ENCODE data around the gene PAPPA2.
"Not testable (repeated sequence)": the region's sequence is repeated elsewhere in the genome, so short reads cannot be mapped to it uniquely, and the experiment has no call there.

Gene PAPPA2

GRCh38 chr1:176604461-176604860, 141.5 kb downstream of the PAPPA2 start:
- no peak for DNase-seq (ENCODE audit: low read depth)

GRCh38 chr1:176605176-176605575, 142.2 kb downstream of the PAPPA2 start:
- DNase-seq (ENCODE audit: low read depth), result no peak

GRCh38 chr1:176609556-176610408, 146.8 kb downstream of the PAPPA2 start:
- no peak for DNase-seq (ENCODE audit: low read depth)

GRCh38 chr1:176612791-176613190, 149.8 kb downstream of the PAPPA2 start:
- no peak for DNase-seq (ENCODE audit: low read depth)

GRCh38 chr1:176617881-176618280, 154.9 kb downstream of the PAPPA2 start:
- no peak for DNase-seq (ENCODE audit: low read depth)

- DNase-seq (ENCODE audit: low read depth), result no peak
Measured at GRCh38 chr1:176619261-176619660, 156.3 kb downstream of the PAPPA2 start.

- no peak for DNase-seq (ENCODE audit: low read depth)
Measured at GRCh38 chr1:176625365-176625764, 162.4 kb downstream of the PAPPA2 start.

- no peak for DNase-seq (ENCODE audit: low read depth)
Measured at GRCh38 chr1:176626572-176627061, 163.6 kb downstream of the PAPPA2 start.

- no peak for DNase-seq (ENCODE audit: low read depth)
Measured at GRCh38 chr1:176628775-176629174, 165.8 kb downstream of the PAPPA2 start.

GRCh38 chr1:176634733-176635132, 171.8 kb downstream of the PAPPA2 start:
- DNase-seq (ENCODE audit: low read depth), result not testable (repeated sequence)

- no peak for DNase-seq (ENCODE audit: low read depth)
Measured at GRCh38 chr1:176638713-176639526, 175.9 kb downstream of the PAPPA2 start.

GRCh38 chr1:176643536-176643935, 180.6 kb downstream of the PAPPA2 start:
- DNase-seq (ENCODE audit: low read depth), result peak; percentile 23

- DNase-seq (ENCODE audit: low read depth), result no peak
Measured at GRCh38 chr1:176648556-176648955, 185.6 kb downstream of the PAPPA2 start.

GRCh38 chr1:176656257-176656995, 193.5 kb downstream of the PAPPA2 start:
- peak; percentile 55 for DNase-seq (ENCODE audit: low read depth)

- DNase-seq (ENCODE audit: low read depth), result no peak
Measured at GRCh38 chr1:176669782-176670181, 206.8 kb downstream of the PAPPA2 start.

- no peak for DNase-seq (ENCODE audit: low read depth)
Measured at GRCh38 chr1:176670853-176671252, 207.9 kb downstream of the PAPPA2 start.

- DNase-seq (ENCODE audit: low read depth), result no peak
Measured at GRCh38 chr1:176682830-176683535, 220.0 kb downstream of the PAPPA2 start.

- DNase-seq (ENCODE audit: low read depth), result peak; percentile 49
Measured at GRCh38 chr1:176691251-176692228, 228.6 kb downstream of the PAPPA2 start.

- no peak for DNase-seq (ENCODE audit: low read depth)
Measured at GRCh38 chr1:176692431-176692830, 229.5 kb downstream of the PAPPA2 start.

GRCh38 chr1:176692988-176693696, 230.2 kb downstream of the PAPPA2 start:
- DNase-seq (ENCODE audit: low read depth), result no peak

Measured in iris pigment epithelial cell (primary cell).